ENCODE measurements around the gene SGCD.

Gene SGCD

DNA sequence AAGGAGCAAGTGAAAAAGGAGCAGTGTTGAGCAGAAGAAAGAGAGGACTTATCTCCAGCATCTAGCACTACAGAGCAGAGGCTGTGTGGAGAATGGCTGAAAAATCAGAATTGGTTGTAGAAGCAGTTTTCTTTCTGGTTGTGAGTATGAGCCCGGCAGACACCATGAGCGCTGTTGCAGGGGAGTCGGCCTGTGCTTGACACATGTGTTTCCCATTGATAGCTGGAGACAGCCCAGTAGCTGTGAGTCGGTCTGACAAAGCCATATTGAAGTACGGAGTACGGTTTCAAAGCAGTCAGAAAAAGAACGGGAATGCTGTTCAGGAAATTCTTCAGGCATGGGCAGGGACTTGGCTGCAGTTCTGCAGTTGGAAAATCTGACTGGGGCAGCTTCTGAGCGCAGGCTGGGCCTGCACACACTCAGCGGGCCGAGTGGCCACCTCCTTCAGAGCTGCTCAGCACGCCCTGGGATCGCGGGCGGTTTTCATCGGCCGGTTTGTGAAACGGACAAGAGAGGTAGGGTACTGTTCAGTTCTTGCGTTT is at the start of gene SGCD:
TSS of gene SGCD (plus strand) at position 447 of the 542 bp plus-strand sequence.
- DNase-seq: no peak

DNA sequence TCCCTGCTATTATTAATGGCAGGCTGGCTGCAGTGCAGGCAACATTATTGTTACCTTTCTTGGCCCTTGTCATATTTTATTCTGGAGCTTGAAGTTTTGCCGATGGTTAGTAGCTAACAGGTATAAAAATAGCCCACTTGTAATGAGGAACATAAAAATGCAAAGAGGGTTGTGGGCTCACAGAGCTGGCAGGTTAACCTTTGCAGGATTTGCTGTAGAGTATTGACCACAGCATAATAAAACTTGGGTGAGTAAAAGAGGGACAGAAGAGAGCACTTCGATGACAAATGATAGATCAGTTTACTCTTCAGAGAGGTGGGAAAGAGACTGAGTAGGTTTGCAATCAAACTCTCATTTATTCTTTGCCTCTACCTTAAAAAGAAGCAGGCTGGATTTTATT is 49.7 kb upstream of the SGCD start:
- no peak for DNase-seq

DNA sequence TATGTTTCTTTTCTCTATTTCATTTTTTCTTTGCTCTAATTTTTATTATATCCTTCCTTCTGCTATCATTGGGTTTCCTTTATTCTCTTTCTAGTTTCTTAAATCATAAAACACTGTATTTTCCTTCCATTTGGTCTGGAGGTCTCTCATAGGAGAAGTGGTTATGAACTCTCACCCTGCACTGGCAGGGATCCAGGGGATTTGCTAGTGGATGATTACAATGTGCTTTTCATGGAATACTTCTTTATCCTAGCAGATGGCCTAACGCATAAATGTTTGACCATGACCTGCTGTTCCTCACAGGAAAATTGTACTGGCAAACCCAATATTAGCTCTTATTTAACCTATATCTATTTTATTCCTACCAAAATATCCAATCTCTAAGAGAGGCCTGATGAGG is 31.5 kb upstream of the SGCD start:
- no peak for DNase-seq

DNA sequence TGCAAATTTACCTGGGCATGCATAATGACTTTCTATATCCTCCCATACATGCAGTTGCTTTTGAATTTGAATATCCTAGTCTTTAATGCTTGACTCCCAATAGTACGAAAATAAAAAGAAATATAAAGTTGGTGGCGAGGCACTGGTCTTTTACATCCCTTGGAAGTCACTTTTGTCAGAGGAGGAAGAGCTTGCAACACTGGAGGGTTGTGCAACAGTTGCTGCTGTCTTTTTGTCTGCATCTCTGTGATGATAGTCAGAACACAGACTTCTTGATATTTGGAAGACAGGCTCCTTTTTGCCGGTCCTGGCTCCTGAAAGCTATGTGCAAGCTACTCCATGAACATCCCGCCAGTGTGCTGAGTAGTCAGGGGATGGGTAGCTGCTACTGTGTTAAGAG is 16.8 kb upstream of the SGCD start:
- no peak for DNase-seq

DNA sequence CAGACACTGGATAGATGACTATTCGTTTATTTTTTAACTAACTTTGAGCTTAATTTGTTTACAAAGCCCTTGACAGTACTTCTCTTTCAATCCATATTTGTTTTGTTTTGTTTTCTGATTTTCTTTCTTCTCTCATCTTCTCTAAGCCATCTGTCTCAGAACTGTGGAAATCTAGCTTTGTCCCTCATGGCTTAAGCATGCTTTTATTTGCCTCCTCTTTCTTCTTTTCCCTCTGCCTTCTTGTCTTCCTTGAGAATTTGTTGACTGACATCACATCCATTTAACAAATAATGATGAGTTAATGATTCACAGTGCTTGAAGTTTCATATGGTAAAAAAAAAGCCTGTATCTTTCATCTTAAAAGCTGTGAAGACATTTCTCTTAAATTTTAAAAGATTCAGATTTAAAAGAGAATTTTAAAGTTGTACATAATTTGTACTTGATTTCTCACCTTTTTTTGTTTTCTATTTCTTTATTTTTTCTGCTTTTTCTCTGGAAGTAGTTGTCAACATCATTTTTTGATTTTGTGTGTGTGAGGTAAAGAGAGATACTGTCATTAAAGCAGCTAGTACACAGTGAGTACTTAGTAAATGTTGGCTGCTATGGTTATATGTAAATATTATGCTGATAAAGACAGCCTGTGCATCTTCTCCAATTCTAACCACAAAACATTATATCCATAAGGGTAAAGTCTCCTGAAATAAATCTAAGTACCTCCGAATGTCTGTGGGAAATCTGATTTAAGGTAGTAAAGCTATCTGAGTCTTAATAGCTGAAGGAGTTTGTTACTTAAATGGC is 13.9 kb upstream of the SGCD start:
- DNase-seq: no peak

DNA sequence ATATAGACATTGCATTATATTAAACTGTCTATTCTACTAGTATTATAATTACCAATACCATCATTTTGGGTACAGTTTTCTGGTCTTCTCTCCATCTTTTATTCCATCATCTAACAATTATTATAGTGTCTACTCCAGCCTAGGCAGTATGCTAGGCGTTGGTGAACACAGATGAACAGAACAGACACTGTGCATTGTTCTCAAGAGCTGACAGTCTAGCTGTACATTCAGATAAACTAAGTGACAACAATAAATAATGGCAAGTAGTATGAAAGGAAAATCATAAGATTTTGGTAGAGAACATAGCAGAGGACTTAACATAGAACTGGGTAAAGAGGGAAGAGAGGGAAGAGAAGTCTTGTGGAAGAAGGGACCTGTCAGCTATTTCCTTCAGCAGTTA is 12.5 kb upstream of the SGCD start:
- DNase-seq: no peak

DNA sequence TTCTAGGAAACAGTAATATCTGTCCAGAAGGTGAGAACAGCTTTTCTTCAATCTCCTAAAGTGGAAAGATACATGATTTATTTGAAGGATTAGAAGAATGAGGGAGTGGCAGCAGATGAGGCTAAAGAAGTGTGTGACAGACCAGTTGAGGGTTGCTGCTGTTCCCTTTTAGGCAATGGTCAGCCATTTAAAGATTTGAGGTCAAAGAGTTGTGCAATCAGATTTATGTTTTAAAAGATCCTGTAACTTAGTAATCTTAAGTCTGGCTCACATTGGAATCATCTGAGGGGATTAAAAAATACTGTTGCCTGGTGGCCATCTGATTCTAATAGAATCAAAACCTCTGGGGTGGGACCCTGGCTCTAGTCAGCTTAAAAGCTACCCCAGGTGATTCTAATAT is 4.3 kb upstream of the SGCD start:
- DNase-seq: no peak

DNA sequence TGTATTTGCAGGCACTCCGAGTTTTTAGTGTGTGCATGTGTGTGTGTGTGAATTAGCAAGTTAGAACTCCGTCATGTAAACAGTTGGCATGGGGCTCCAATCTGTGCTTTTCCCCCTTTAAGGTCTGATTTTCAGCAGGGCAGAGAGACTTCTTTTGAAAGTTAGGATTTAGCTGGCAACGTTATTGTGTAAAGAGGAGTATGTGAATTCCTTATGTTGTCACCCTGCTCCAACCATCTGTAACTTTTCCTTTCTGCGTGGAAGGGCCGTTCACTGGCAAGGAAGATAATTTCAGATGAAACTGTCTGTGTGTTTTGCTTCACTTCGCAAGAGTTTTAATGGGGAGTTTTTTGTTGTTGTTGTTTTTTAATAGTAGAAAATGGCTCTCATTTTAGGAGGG is 332 bp downstream of the SGCD start:
- no peak for DNase-seq

DNA sequence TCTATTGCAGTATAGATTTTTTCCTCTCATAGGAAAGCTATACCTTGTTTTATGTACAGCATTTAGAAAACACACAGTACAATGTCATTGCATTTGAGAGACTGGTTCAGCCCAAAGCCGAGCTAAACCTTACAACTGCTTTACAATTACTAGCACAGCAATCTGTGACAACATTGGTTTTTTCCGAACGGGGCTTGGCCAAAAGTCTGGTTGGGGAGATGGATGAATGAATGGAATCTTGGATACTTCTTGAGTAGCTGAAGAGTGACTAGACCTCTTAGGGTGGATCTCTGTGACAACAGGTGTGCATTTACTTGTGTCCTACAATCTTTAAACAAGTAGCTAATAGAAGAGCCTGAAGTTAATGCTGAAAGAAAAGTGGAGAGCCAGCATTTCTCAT is 1.2 kb downstream of the SGCD start:
- no peak for DNase-seq

DNA sequence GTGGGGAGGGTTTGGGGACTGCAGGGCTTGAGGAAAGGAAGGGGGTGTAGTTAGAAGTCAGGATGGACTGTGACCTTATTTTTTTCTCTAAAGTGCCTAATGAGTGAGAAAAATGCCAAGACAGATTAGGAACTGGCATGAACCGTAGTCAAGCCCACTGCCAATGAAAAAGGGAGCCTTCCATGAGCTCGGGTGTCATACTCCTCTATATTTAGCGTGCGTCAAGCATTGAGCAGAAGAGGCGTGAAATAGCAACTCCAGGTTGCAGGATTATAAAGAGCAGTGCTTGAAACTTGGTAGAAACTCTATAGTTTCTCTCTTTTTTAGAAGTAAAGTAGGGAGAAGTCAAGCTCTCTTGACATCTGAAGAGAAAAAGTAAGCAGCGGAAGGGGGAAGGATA is 1.8 kb downstream of the SGCD start:
- no peak for DNase-seq

DNA sequence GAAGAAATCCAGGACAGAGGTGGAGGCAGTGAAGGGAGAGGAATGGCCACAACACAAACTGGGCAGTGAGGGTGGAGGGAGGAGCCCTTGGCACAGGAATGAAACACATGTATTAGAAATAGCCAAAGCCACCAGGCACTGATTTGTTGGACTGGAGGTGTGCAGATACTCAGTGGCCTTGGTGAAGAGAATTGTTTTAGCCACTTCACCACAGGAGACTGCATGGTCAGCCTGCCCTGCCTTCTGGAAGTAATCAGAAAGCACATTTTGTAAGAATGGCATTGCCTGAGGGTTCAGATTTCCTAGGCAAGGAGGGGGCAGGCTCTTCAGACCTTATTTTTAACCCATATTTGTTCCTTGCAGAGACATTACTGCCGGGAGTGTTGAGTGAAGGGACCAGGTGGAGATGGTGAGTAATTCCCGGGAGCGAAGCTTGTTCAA is 2.2 kb downstream of the SGCD start:
- DNase-seq: no peak

DNA sequence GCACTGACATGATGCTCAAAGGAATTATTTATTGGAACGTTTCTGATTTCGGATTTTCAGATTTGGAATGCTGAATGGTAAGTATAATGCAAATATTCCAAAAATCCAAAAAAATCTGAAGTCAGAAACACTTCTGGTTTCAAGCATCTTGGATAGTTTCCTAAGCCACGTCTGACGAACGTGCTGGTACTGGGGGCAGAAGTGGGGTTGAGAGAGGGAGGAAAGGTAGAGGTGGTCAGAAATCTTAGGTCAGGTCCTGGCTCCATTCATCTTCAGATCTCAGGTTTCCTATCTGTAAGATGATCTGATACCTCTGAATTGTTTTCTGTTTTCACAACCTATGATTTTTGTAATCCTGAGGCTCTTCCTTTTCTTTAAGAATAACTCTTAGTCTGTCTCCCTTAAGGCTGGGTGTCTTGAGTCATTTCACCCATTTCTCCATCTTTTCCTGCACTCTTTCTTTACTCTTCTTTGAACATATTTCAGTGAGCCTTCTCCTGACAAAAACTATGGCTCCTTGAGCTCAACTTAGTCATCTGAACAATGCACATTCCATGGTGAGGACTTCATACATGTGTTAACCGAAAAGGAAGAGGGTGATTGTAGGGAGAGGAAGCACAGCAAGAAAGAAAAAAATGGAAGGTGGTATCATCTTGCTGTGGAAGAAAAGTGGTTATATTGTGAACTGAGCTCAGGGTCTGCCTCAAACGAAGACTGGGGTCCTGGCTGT is 3.3 kb downstream of the SGCD start:
- DNase-seq: no peak

DNA sequence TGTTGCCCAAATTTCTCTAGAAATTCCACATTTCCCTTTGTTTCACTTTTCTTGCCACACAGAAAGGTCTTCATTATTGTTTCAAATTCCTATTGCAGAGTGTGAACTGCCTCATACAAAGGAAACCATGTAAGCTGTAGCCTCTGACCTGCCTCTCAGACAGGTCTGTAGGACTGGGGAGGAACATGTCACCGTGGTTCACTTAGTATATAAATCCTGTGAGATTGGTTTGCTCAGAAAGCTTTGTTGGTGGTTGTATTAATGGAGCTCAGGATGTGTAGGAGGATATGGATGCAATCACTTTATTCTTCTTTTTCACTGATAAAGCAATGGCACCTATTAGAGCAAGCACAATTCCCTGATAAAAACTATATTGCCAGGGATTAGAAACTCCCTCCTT is 4.2 kb downstream of the SGCD start:
- DNase-seq: no peak

DNA sequence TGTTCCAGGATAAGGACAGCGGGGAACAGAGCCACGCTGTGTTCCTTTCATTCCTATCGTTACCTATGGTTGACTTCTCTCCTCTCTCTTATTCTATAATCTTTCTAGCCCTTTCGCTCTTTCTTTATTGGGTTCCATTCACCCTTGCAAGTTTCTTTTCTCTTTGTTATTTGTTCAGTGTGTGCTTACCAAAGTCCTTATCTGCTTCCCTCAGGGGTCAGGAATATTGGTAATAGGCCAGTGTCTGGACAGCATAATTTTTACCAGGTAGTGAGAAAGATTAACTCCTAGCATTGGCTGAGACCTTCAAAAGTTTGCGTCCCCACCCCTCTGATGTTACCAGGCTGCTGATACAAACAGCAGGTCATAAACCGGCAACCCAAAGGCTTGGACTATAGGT is 4.9 kb downstream of the SGCD start:
- no peak for DNase-seq

DNA sequence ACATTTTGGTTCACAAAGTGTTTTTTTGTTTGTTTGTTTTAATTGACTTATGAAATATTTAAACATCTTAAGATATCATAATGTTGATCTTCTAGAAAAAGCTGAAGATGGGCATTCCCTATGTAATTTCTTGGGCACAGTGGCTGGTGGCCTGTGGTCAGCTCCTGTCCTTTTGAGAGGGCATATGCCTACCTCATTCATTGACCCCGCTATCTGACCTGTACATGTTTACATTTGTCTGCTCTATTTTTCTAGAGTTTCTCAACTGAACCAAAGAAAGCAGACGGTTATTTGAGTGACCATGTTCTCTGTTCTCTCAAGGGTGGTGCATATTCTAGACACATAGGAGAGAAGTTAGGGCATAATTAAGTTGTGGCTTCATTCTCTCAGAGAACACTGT is 5.3 kb downstream of the SGCD start:
- no peak for DNase-seq

DNA sequence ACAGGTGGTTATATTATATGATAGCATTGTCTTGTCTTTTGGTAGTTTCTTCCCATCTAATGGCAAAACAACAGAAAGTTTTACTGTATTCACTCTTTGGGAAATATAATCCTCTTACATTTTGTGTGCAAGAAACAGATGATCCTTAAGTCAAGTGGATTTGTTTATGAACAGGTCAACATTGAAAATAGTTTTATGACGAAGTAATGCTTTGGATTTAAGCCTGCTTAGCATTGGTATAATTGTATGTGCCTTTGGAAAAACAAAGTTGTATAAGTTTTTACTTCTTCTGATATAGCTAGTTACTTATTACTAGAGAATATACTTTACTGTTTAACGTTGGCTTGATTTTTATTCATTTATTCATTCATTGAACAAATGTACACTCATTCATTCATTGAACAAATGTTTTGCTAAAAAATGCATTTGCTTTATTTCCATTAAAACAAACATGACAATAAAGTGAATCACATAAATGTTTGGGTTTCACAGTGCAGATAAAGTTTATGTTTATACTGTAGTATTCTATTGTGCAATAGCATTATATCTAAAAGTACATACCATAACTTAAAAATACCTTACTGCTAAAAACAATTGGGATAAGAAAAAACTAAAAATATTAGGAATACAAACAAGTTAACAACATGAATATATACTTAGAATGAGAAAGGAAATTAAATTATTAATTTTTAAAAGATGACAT is 12.3 kb downstream of the SGCD start:
- DNase-seq: no peak

DNA sequence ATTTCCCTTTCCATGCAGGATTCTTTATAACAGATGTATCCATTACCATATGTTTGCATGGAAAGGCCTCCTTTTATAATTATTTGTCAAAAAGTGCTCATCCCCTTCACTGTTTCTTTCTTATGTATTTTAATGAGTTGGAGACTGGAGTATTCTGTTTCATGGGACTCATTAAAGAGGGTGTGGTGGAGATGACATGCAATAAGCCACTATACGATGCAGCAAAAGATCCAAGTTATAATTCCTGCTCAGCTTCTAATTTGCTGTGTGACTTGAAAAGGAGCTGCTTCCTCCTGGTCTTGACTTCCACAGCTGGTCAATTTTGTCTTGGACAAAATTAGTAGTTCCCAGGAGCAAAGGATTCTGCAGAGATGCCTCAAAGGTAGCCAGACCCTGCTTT is 13.9 kb downstream of the SGCD start:
- DNase-seq: no peak

DNA sequence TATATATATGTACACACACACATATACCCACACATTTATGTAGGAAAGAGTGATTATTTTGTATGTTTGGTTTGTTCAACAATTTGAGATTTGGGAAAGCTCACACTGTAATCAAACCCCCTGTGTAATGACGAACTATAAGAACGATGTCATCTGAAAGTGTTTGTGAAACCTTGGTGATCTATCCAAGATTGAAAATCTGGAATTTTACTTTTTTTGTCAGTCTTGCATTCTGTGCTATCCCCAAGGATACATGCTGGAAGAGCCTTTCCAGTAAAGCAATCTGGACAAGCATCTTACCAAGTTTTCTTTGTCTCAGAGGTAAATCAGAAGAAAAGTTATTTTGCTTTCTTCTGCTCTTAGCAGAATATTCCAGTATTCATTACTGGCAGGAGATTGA is 23.3 kb downstream of the SGCD start:
- DNase-seq: no peak

DNA sequence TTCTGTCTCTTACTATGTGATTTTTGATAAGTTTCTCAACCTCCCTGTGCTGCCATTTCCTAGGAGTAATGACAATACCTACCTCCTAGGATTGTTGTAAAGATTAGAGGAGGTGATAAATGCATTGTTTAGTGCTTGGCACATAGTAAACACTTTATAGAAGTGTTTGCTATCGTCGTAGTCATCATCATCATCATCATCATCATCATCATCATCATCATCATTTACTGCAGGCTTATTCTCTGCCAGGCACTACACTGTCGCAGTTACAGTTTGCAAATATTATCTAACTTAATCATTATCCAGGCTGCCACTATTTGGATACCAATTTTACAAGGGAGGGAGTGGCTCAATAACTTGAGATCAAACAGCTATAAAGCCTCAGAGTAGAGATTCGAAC is 24.5 kb downstream of the SGCD start:
- DNase-seq: no peak

DNA sequence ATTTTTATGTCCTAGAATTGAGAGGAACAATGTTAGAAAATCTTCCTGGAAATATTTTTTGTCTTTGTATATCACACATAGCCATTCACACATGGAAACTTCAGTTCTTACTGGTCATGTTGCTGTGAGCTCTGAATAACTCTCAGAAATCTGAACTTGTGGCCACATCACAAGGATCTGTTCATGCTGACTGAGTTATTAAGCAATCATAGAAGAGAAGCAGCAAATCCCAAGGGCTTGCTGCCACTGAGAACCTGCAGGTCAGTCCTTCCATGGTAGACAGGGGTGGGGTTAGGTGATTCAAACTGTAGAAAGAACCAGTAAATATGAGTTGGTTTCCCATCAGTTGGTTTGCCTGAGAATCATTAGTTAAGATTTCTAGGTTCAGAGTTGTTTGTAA is 27.6 kb downstream of the SGCD start:
- DNase-seq: no peak

DNA sequence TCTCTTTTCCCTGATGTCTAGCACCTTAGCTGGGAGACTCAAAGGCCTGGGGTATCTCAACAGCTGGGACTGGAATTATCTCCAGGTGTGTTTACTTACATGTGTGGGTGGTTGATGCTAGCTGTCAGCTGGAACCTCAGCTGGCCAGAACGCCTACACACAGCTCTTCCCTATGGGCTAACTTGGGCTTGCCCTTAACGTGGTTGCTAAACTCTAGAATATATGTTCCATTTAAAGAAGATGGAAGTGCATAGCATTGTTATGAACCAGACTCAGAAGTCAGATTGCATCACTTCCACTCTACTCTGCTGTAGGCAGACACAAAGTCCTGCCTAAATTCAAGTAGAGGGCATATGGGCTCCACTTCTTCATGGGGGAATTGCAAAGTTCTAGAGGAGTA is 29.3 kb downstream of the SGCD start:
- DNase-seq: no peak

DNA sequence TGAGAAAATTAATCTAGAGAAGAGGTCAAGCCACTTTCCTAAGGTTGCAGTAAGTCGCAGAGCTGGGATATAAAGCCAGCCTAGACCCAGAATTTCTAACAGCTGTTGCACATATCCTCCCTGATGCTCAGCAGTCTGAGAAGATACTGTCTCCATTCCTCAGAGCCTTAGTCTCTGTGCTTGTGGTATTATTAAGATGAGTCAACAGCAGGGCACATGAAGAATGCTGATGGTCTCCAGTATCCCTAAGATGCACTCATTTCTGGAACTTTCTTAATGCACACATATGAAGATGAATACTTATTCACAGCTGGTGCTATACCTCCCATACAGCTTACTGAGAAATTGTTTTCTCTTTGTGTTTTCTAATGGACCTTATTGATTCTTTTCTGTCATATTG is 32.5 kb downstream of the SGCD start:
- no peak for DNase-seq

DNA sequence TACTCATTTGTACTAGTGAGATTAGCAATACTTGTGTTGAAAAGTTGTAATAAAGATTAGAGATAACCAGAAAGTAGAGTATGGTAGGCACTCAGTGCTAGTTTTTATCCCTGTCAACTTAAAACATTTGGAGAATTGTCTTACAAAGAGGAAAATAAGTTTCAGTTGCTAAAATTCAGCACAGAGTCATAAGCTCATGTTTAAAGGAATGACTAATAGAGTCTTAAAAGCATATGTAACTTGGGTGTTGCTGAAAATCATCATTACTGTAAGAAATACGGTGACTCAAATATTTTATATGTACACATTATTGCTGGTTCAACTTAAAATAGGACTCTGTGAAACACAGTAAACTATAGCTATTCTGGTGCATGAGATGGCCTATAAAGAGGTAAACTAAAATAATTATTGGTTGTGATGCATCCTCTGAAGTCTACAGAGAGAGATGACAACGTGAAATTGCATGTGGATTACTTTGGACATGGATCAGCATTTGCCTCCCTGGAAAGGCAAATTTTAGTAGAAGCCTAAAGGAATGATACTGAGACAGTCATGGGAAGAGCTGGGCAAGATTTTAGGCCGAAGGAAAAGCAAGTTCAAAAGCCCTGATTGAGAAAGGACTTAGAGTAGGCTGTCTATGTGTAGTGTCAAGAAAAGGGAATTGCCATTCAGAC is 34.6 kb downstream of the SGCD start:
- DNase-seq: no peak
